GM18909 (cell line): ENCODE data around the gene CTH.
A peak's percentile ranks its signal among the peaks of the same experiment; 100 is the strongest.
"Not testable (repeated sequence)": the region's sequence is repeated elsewhere in the genome, so short reads cannot be mapped to it uniquely, and the experiment has no call there.

Experiments used
- ATAC-seq: cut with Tn5 transposase; IDR thresholded peaks from one replicate; pipeline ENCODE4 v1.9.1; 2021; ENCODE audit warnings: mild to moderate bottlenecking; ENCODE audit not compliant: unreplicated experiment, poor library complexity

Gene CTH

DNA sequence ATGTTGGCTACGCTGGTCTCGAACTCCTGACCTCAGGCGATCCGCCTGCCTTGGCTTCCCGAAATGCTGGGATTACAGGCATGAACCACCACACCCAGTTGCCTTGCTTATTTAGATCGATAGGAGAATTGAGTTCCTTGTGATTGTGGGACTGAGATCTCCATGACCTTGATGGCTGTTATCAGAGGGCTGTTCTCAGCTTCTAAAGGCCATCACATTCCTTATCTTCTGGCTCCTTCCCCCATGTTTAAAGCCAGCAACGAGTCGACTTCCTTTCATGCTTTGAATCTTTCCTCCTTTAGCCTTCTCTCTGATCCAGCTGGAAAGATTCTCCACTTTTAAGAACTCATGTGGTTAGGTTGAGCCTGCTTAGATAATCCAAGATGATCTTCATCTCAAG, 38.0 kb downstream of the CTH start:
- ATAC-seq: no peak

GRCh38 chr1:70452164-70452939, 41.3 kb downstream of the CTH start:
- ATAC-seq: not testable (repeated sequence)

GRCh38 chr1:70455291-70455690, 44.2 kb downstream of the CTH start:
- ATAC-seq: no peak

GRCh38 chr1:70458131-70458530, 47.1 kb downstream of the CTH start:
- ATAC-seq: no peak

DNA sequence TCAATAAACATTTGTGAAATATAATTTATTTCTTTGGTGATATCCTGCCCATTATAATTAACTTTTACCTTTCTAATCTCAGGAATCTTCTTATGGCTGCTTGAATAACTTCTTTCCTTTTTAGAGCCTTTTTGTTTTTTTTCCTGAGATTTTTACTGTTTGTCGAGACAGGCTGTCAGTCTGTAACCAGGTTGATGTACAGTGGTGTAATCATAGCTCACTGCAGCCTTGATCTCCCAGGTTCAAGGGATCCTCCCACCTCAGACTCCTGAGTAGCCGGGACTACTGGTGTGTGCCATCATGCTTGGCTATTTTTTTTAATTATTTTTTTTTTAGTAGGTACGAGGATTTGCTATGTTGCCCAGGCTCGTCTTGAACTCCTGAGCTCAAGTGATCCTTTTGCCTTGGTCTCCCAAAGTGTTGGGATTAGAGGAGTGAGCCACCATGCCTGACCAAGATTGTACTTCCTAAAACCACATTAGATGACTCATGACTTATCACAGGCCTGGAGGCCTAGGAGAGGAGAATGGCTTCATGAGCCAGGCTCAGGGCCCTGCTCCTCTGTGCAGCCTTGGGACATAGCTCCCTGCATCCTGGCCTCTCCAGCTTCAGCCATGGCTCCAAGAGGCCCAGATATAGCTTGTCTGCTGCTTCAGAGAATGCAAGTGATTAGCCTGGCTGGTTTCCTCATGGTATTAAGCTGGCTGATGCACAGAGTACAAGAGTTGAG, 48.6 kb downstream of the CTH start:
- no peak for ATAC-seq

DNA sequence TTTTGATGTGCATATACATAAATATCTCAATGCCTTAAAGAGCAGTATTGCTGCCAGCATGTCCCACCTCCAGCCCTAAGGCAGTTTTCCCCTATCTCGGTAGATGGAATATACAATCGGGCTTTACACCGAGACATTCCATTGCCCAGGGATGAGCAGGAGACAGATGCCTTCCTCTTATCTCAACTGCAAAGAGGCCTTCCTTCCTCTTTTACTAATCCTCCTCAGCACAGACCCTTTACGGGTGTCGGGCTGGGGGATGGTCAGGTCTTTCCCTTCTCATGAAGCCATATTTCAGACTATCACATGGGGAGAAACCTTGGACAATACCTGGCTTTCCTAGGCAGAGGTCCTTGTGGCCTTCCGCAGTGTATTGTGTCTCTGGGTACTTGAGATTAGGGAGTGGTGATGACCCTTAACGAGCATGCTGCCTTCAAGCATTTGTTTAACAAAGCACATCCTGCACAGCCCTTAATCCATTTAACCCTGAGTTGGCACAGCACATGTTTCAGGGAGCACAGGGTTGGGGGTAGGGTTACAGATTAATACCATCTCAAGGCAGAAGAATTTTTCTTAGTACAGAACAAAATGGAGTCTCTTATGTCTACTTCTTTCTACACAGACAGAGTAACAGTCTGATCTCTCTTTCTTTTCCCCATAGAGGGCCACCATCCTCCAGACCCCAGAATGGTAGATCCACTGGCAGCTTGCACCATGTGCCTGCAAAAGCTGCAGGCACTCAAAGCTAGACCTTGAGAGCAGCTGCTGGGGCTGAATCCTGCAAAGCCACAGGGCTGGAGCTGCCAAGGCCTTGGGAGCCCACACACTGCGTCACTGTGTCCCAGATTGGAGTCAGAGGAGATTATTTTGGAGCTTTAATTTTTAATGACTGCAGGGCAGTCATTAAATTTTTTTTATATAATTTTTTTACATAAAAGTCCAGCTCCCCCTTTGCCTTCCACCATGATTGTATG, 50.0 kb downstream of the CTH start:
- not testable (repeated sequence) for ATAC-seq

DNA sequence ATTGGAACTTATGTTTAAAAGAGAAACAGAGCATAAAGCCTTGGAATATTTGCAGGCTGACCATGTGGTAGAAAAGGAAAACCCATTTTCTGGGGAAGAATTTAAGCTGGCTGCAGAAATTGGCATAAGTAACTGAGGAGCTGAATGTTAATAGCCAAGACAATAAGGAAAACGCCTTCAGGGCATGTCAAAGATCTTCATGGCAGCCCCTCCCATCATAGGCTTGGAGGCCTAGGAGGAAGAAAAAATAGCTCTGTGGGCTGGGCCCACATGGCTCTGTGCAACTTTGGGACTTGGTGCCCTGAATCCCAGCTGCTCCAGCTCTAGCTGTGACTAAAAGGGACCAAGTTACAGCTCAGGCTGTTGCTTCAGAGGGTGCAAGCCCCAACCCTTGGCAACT, 51.5 kb downstream of the CTH start:
- ATAC-seq: no peak

DNA sequence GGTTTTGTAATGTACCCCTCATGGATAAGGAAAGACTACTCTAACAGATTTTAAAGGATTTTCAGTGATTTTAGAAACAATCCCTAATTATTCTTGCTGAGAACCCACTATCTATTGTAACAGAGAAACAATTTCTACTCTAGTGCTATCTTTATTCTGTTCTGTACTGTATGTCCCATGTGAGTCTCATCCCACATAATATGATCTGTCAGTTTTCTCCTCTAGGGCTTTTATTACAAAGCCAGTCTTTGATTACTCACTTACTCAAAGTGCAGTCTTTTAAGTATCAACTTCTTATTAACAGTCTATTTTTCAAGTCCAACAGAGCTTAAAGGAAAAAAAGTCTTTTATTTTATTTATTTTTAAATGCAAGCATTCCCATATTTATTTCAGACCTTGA, 54.8 kb downstream of the CTH start:
- no peak for ATAC-seq

DNA sequence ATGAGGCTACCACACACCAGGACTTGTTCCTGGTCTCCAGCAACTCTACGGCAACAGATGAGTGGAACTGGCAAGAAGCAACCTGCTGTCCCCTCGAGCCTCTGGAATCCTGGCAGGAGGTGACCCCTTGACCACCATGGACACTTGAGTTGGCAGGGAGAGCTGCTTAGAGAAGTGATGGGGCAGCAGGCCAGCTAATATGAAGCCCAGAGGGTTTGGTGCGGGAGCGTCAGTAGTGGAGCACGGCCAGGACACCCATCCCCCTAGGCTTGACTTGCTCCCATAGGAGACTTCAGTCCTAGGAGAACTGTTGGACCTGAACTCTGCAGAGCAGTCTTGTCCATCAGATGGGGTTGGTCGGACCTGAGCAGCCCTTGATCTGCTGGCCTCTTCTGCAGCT, 56.5 kb downstream of the CTH start:
- no peak for ATAC-seq

- ATAC-seq: no peak
Measured at GRCh38 chr1:70468180-70468579, 57.1 kb downstream of the CTH start.

DNA sequence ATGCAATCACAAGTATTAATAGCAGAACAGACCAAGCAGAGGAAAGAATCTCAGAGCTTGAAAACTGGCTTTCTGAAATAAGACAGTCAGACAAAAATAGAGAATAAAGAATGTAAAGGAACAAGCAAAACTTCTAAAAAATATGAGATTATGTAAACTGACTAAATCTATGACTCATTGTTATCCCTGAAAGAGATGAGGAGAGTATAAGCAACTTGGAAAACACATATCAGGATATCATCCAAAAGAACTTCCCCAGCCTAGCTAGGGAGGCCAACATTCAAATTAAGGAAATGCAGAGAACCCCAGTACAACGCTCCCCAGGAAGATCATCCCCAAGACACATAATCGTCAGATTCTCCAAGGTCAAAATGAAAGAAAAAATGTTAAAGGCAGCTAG, 58.1 kb downstream of the CTH start:
- ATAC-seq: not testable (repeated sequence)

GRCh38 chr1:70475023-70475422, 64.0 kb downstream of the CTH start:
- ATAC-seq: no peak

GRCh38 chr1:70477090-70477489, 66.0 kb downstream of the CTH start:
- no peak for ATAC-seq

DNA sequence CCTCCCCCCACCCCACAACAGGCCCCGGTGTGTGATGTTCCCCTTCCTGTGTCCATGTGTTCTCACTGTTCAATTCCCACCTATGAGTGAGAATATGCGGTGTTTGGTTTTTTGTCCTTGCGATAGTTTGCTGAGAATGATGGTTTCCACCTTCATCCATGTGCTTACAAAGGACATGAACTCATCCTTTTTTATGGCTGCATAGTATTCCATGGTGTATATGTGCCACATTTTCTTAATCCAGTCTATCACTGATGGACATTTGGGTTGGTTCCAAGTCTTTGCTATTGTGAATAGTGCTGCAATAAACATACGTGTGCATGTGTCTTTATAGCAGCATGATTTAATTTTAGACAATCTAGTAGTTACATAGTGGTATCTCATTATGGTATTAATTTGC, 66.8 kb downstream of the CTH start:
- ATAC-seq: not testable (repeated sequence)

DNA sequence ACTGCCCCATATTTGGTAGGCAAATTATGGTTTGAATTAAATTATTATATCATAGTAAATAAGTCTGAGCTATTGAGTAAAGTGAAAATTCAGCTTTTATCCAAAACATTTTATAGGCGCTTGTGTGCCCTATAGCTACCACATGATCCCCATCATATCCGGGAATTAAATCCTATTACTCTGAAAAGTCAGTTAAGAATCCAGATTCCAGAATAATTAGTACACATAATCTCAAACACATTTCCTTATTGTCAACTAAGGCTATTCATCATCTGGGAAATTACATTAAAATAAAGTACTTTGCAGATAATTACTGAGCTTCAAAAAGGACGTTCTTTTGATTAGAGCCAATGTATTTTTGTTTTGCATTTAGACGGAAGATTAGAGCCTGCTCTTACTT, 72.3 kb downstream of the CTH start:
- no peak for ATAC-seq

DNA sequence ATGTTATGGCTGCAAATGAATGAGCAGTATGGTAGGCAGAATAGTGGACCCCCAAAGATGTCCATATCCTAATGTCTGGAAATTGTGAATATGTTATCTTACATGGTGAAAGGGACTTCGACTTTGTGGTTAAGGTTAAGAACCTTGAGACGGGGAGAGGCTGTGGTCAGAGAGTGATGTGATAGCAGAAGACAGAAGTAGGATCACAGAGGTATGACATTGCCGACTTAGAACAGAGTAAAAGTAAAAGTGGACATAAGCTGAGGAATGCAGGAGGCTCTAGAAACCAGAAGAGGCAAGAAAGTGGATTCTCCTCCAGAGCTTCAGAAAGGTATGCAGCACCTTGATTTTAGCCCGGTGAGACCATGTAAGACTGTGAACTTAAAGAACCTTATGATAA, 74.6 kb downstream of the CTH start:
- ATAC-seq: no peak

- no peak for ATAC-seq
Measured at GRCh38 chr1:70486676-70487458, 75.8 kb downstream of the CTH start.

DNA sequence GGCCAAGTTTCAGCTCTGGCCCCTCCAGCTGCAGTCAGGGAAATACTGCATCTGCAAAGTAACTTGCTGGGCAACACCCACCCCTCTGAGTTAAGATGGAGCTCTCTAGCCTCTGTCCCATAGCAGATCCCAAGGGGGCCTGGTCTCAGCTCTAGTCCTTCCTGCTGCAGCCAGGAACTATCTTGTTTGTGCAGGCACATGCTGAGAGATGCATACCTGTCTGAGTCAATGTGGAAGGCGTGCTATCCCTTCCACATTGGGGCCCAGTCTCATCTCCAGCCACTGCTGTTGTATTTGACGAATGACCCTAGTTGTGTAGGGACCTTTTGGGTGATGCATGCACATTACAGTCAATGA, 76.4 kb downstream of the CTH start:
- peak; percentile 17 for ATAC-seq

DNA sequence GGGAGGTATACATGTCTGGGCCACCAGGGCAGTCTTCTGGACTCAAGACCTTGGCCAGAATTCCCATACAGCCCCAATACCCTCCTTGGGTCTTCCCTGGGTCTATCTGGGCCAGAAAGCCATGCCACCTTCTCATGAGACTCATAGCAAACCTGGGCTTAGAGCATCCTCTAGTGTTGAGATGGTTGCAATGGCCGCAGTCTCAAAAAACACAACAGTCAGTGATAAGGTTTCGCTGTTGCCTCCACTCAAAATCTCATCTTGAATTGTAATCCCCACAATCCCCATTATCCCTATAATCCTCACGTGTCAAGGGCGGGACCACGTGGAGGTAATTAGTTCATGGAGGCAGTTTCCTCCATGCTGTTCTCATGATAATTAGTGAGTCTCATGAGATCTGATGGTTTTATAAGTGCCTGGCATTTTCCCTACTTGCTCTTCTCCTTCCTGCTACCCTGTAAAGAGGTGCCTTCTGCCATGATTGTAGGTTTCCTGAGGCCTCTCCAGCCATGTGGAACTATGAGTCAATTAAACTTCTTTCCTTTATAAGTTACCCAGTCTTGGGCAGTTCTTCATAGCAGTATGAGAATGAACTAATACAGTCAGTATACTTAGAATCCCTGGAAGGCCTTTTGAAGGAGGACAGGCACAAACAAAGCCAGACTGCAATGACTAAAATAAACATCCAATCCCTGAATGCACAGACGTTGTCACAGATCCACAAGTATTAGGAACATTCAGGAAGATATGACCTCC, 77.0 kb downstream of the CTH start:
- peak; percentile 71 for ATAC-seq
